ENCODE results near the gene GPC5. TPM values are rescaled to one million over a fixed set of nuclear protein-coding genes. Genes with fewer than 3 reads are reported as not detected.

Gene GPC5
- total and polyA plus RNA-seq, 9 of the 15 experiments (the other 6 are each of a cell fraction or from before 2014, with no cell fraction given): 0.18 to 0.27 TPM; not detected in 7

GRCh38 chr13:92735909-92736308, 1337.5 kb downstream of the GPC5 start:
- CTCF ChIA-PET (ENCODE audit: low intra/inter-chr PET ratio): no interaction called here
- H3K79me2 ChIP-seq (ENCODE audit: control insufficient read depth, insufficient read depth, low read length): no peaks in the 10 kb centered on the region
- POLR2A ChIA-PET: no interaction called here
- H3K9me3 ChIP-seq (replicated peaks; ENCODE audit: control insufficient read depth, insufficient read depth, low read depth, low read length): no peaks in the 10 kb centered on the region
- H3K36me3 ChIP-seq (ENCODE audit: control insufficient read depth, insufficient read depth, low read length): no peaks in the 10 kb centered on the region
- in situ Hi-C loops (cut with MboI) (loop anchor here (25.0 kb wide), 1 partner anchor 676 kb away; no protein-coding TSS in a partner anchor), intact Hi-C loops (cut with micrococcal nuclease) (no loop called here)
- H4K20me1 ChIP-seq (replicated peaks; ENCODE audit: control insufficient read depth, insufficient read depth, low read length): no peaks in the 10 kb centered on the region
- H3K4me2 ChIP-seq (ENCODE audit: insufficient read depth, low read length): no peak overlapping the region
- no peak overlapping the region for H3K4me3 ChIP-seq
- no peaks in the 10 kb centered on the region for H3K4me1 ChIP-seq (replicated peaks in 1 of 2; ENCODE audit: control insufficient read depth in 2 of 2, insufficient read depth in 2 of 2, low read length in 2 of 2)
- DNase-seq (ENCODE audit: extremely low read depth in 1 of 4, low spot score in 3 of 4) (no peak), ATAC-seq (no peak), FAIRE-seq (no peak)
- no peak overlapping the region for H3K9ac ChIP-seq (ENCODE audit: insufficient read depth in 1 of 2, low read depth in 2 of 2, low read length in 2 of 2)
- 0% methylated on average over 1 of the region's 1 CpG for WGBS (ENCODE audit: insufficient coverage, low coverage, missing lambda C conversion rate)
- no peak for TF ChIP-seq BRD4 (IDR thresholded peaks at IDR 0.05)
- no peak overlapping the region for H2AFZ ChIP-seq (ENCODE audit: low read depth, low read length)
- no peaks in the 10 kb centered on the region for H3K9me1 ChIP-seq (ENCODE audit: control insufficient read depth, insufficient read depth, low read length)
- no peaks in the 10 kb centered on the region for H3K27me3 ChIP-seq (ENCODE audit: control insufficient read depth in 2 of 2, insufficient read depth in 2 of 2, low read length in 2 of 2)
- no TSS peak for BruUV-seq (replicated peaks)
- no peak overlapping the region for H3K27ac ChIP-seq (ENCODE audit: extremely low read depth, low read depth, low read length)

GRCh38 chr13:92739306-92739818, 1340.9 kb downstream of the GPC5 start:
- no peak overlapping the region for H3K9ac ChIP-seq (ENCODE audit: insufficient read depth in 1 of 2, low read depth in 2 of 2, low read length in 2 of 2)
- no peak overlapping the region for H3K4me3 ChIP-seq
- no peak overlapping the region for H2AFZ ChIP-seq (ENCODE audit: low read depth, low read length)
- ChIA-PET CTCF (ENCODE audit: low intra/inter-chr PET ratio) (no interaction called here), POLR2A (no interaction called here)
- no peak overlapping the region for H3K27ac ChIP-seq (ENCODE audit: extremely low read depth, low read depth, low read length)
- intact Hi-C loops (cut with micrococcal nuclease) (no loop called here), in situ Hi-C loops (cut with MboI) (loop anchor here (25.0 kb wide), 1 partner anchor 673 kb away; no protein-coding TSS in a partner anchor)
- no peak for DNase-seq (ENCODE audit: extremely low read depth in 1 of 4, low spot score in 3 of 4)
- TF ChIP-seq ZHX1 (conservative IDR thresholded peaks at IDR 0.05; ENCODE audit: low read length): no peak
- TF ChIP-seq TAF7 (tag; IDR thresholded peaks at IDR 0.05): no peak
- no peak for TF ChIP-seq KLF6 (CRISPR knock-in tag; IDR thresholded peaks at IDR 0.05; ENCODE audit: borderline replicate concordance)
- no peak for TF ChIP-seq ZNF780A (CRISPR knock-in tag; IDR thresholded peaks at IDR 0.05)
- no peak for TF ChIP-seq RBM25 (IDR thresholded peaks at IDR 0.05; ENCODE audit: low read depth, low read length, severe bottlenecking)
- no peak for TF ChIP-seq ZNF561 (CRISPR knock-in tag; conservative IDR thresholded peaks at IDR 0.05)
- TF ChIP-seq POLR2H (tag; IDR thresholded peaks at IDR 0.05; ENCODE audit: low read depth): no peak
- TF ChIP-seq NEUROD1 (IDR thresholded peaks at IDR 0.05; ENCODE audit: borderline replicate concordance, low read depth, low read length, partially characterized antibody): no peak
- TF ChIP-seq ZNF3 (CRISPR knock-in tag; IDR thresholded peaks at IDR 0.05): no peak
- no peak for TF ChIP-seq EP300 (IDR thresholded peaks at IDR 0.05; ENCODE audit: low read length)
- no peak for TF ChIP-seq NFRKB (IDR thresholded peaks at IDR 0.05; ENCODE audit: low read depth)
- TF ChIP-seq SNAPC5 (CRISPR knock-in tag; IDR thresholded peaks at IDR 0.05): no peak
- TF ChIP-seq XRCC4 (IDR thresholded peaks at IDR 0.05; ENCODE audit: extremely low read depth, insufficient read depth, insufficient read length): no peak
- H3K4me2 ChIP-seq (ENCODE audit: insufficient read depth, low read length): no peak overlapping the region
- BruUV-seq (replicated peaks): no TSS peak
- H3K79me2 ChIP-seq (ENCODE audit: control insufficient read depth, insufficient read depth, low read length): no peaks in the 10 kb centered on the region
- FAIRE-seq: no peak
- H3K9me1 ChIP-seq (ENCODE audit: control insufficient read depth, insufficient read depth, low read length): no peaks in the 10 kb centered on the region
- H3K9me3 ChIP-seq (replicated peaks; ENCODE audit: control insufficient read depth, insufficient read depth, low read depth, low read length): no peaks in the 10 kb centered on the region
- H3K27me3 ChIP-seq (ENCODE audit: control insufficient read depth in 2 of 2, insufficient read depth in 2 of 2, low read length in 2 of 2): no peaks in the 10 kb centered on the region
- WGBS (ENCODE audit: insufficient coverage, low coverage, missing lambda C conversion rate): 0% methylated on average over 1 of the region's 2 CpGs
- no peak for ATAC-seq
- H3K4me1 ChIP-seq (replicated peaks in 1 of 2; ENCODE audit: control insufficient read depth in 2 of 2, insufficient read depth in 2 of 2, low read length in 2 of 2): no peaks in the 10 kb centered on the region
- H4K20me1 ChIP-seq (replicated peaks; ENCODE audit: control insufficient read depth, insufficient read depth, low read length): no peaks in the 10 kb centered on the region
- H3K36me3 ChIP-seq (ENCODE audit: control insufficient read depth, insufficient read depth, low read length): no peaks in the 10 kb centered on the region
